SK-N-SH (cell line): ENCODE results near the gene MSL3B.

Experiments used
- CTCF ChIA-PET: fragments of 300-600, 350-600 bp; formaldehyde crosslinking; extraction: SDS; loops from one replicate; lab custom pipeline; 2021; lab: Yijun Ruan, JAX
- POLR2A ChIA-PET: fragments of 350-600 bp; sonication (Branson Sonifier 250); formaldehyde crosslinking; extraction: SDS; loops from one replicate; lab custom pipeline; 2020; ENCODE audit warnings: antibody characterized with exemption, inconsistent platforms; lab: Yijun Ruan, JAX
- DNase-seq: peaks from one replicate; pipeline ENCODE4 v3.0.0; 2012
- H2AFZ ChIP-seq: fragments of 200-600 bp; sonication (generic); 2 replicates; pipeline ENCODE4 v1.8.1; 2016; ENCODE audit warnings: antibody characterized with exemption, mild to moderate bottlenecking, low read depth
- H3F3A ChIP-seq: fragments of 200-600 bp; sonication (generic); replicated peaks from 2 replicates; pipeline ENCODE3; 2016; ENCODE audit warnings: antibody characterized with exemption, mild to moderate bottlenecking; ENCODE audit not compliant: insufficient read depth
- H3K27ac ChIP-seq, 2 experiments: fragments of 200-500 bp in 1 of 2; fragments of 200-600 bp in 1 of 2; sonication (Bioruptor generic) in 1 of 2; sonication (generic), shearing (Covaris generic) in 1 of 2; 2 replicates each; pipeline versions ENCODE4 v1.5.1 to v1.6.1; 2014 to 2016; ENCODE audit warnings: low read depth in 2 of 2, inconsistent platforms in 1 of 2, low read length in 1 of 2, mild to moderate bottlenecking in 1 of 2, mixed read lengths in 1 of 2
- H3K27me3 ChIP-seq: fragments of 200-600 bp; sonication (generic), shearing (Covaris generic); 2 replicates; pipeline ENCODE4 v1.6.1; 2016; ENCODE audit warnings: mixed run types; ENCODE audit not compliant: insufficient read depth
- H3K36me3 ChIP-seq, 2 experiments: fragments of 200-500 bp in 1 of 2; fragments of 200-600 bp in 1 of 2; sonication (Bioruptor generic) in 1 of 2; sonication (generic) in 1 of 2; replicated peaks in 1 of 2; 2 replicates each; pipeline versions ENCODE3 to v1.5.1; 2014 to 2016; ENCODE audit warnings: low read length in 1 of 2, mild to moderate bottlenecking in 1 of 2; ENCODE audit not compliant: insufficient read depth in 2 of 2, control insufficient read depth in 1 of 2
- H3K4me1 ChIP-seq, 2 experiments: fragments of 200-500 bp in 1 of 2; fragments of 200-600 bp in 1 of 2; sonication (Bioruptor generic) in 1 of 2; sonication (generic), shearing (Covaris generic) in 1 of 2; 2 replicates each; pipeline versions ENCODE4 v1.5.1 to v1.6.1; 2014 to 2016; ENCODE audit warnings: low read depth in 1 of 2, low read length in 1 of 2, mixed run types in 1 of 2; ENCODE audit not compliant: insufficient read depth in 2 of 2, control insufficient read depth in 1 of 2
- H3K4me2 ChIP-seq: fragments of 200-600 bp; sonication (generic), shearing (Covaris generic); 2 replicates; pipeline ENCODE4 v1.6.1; 2017; ENCODE audit warnings: mixed run types
- H3K4me3 ChIP-seq, 2 experiments: fragments of 200-500 bp in 1 of 2; fragments of 200-600 bp in 1 of 2; sonication (Bioruptor generic) in 1 of 2; sonication (generic), shearing (Covaris generic) in 1 of 2; 2 replicates each; pipeline versions ENCODE4 v1.5.1 to v1.8.1; 2014 to 2016; ENCODE audit warnings: low read depth in 2 of 2, inconsistent platforms in 1 of 2, low read length in 1 of 2, mild to moderate bottlenecking in 1 of 2, mixed read lengths in 1 of 2, moderate library complexity in 1 of 2
- H3K79me2 ChIP-seq: fragments of 200-600 bp; sonication (generic); 2 replicates; pipeline ENCODE4 v1.8.1; 2017; ENCODE audit warnings: mild to moderate bottlenecking; ENCODE audit not compliant: insufficient read depth
- H3K9ac ChIP-seq: fragments of 200-600 bp; sonication (generic); 2 replicates; pipeline ENCODE4 v1.6.1; 2017; ENCODE audit warnings: mixed run types
- H3K9me2 ChIP-seq: fragments of 200-600 bp; sonication (generic); 2 replicates; pipeline ENCODE4 v1.6.1; 2017; ENCODE audit warnings: mixed run types
- H3K9me3 ChIP-seq: fragments of 200-600 bp; sonication (generic); 2 replicates; pipeline ENCODE4 v1.6.1; 2017; ENCODE audit warnings: mixed run types, mild to moderate bottlenecking, moderate library complexity
- H4K20me1 ChIP-seq: fragments of 200-600 bp; sonication (generic); 2 replicates; pipeline ENCODE4 v1.6.1; 2017; ENCODE audit warnings: mild to moderate bottlenecking, mixed run types; ENCODE audit not compliant: insufficient read depth
- CHD2 ChIP-seq: fragments of 150-350 bp; IDR thresholded peaks from 2 replicates; pipeline ENCODE4 v1.6.1; 2018; ENCODE audit warnings: low read length; ENCODE audit not compliant: partially characterized antibody
- ELF1 ChIP-seq: IDR thresholded peaks from 2 replicates; pipeline ENCODE4 v1.4.0; 2012
- EP300 ChIP-seq, 2 experiments: IDR thresholded peaks; 2 replicates each; pipeline versions ENCODE4 v1.4.0 to v1.6.1; 2012; ENCODE audit warnings: borderline replicate concordance in 1 of 2, low read depth in 1 of 2, low read length in 1 of 2
- EZH2phosphoT487 ChIP-seq: fragments of 200-600 bp; sonication (generic); IDR thresholded peaks from 2 replicates; pipeline ENCODE4 v1.6.1; 2017; ENCODE audit warnings: low read depth, mixed run types, mild to moderate bottlenecking, antibody characterized with exemption, moderate library complexity, borderline replicate concordance
- GABPA ChIP-seq: IDR thresholded peaks from 2 replicates; pipeline ENCODE4 v1.4.0; 2012; ENCODE audit warnings: low read depth, mild to moderate bottlenecking
- MEF2A ChIP-seq: IDR thresholded peaks from 2 replicates; pipeline ENCODE4 v1.4.0; 2012; ENCODE audit warnings: low read depth, borderline replicate concordance
- MXI1 ChIP-seq: IDR thresholded peaks from 2 replicates; pipeline ENCODE4 v1.6.1; 2012; ENCODE audit warnings: mild to moderate bottlenecking, low read depth, low read length, improper control_type of control experiment
- NRF1 ChIP-seq: IDR thresholded peaks from 2 replicates; pipeline ENCODE4 v1.6.1; 2012; ENCODE audit warnings: low read depth, mild to moderate bottlenecking, low read length
- POLR2AphosphoS5 ChIP-seq: IDR thresholded peaks from 2 replicates; pipeline ENCODE4 v1.6.1; 2012; ENCODE audit warnings: low read depth, low read length
- RAD21 ChIP-seq: IDR thresholded peaks from 2 replicates; pipeline ENCODE4 v1.6.1; 2012; ENCODE audit warnings: mild to moderate bottlenecking, low read length
- RCOR1 ChIP-seq: fragments of 150-350 bp; IDR thresholded peaks from 2 replicates; pipeline ENCODE4 v1.6.1; 2017; ENCODE audit warnings: antibody characterized with exemption, low read length
- SMC3 ChIP-seq: IDR thresholded peaks from 2 replicates; pipeline ENCODE4 v1.6.1; 2012; ENCODE audit warnings: low read depth, low read length, improper control_type of control experiment
- TAF1 ChIP-seq: IDR thresholded peaks from 2 replicates; pipeline ENCODE4 v1.6.1; 2012; ENCODE audit warnings: low read depth, mild to moderate bottlenecking, low read length, moderate library complexity, borderline replicate concordance
- TCF12 ChIP-seq: IDR thresholded peaks from 2 replicates; pipeline ENCODE4 v1.4.0; 2012
- USF2 ChIP-seq: fragments of 150-350 bp; IDR thresholded peaks from 2 replicates; pipeline ENCODE4 v1.6.1; 2017; ENCODE audit warnings: antibody characterized with exemption, low read length, low read depth, borderline replicate concordance
- YY1 ChIP-seq: IDR thresholded peaks from 2 replicates; pipeline ENCODE4 v1.4.0; 2012; ENCODE audit warnings: low read depth, mild to moderate bottlenecking
- WGBS: methylation state at CpG from one replicate; pipeline ENCODE4 v1.1.6; 2017; ENCODE audit warnings: low lambda C conversion rate; 5-methylcytosine and 5-hydroxymethylcytosine counted together
- TF ChIP-seq, protein P1 (sequence below): IDR thresholded peaks from 2 replicates; pipeline ENCODE4 v1.6.1; 2012; ENCODE audit warnings: mild to moderate bottlenecking, low read depth, low read length, moderate library complexity
- TF ChIP-seq, protein P2 (sequence below): fragments of 200-600 bp; sonication (generic); IDR thresholded peaks from 2 replicates; pipeline ENCODE4 v1.6.1; 2017; ENCODE audit warnings: antibody characterized with exemption, mild to moderate bottlenecking, moderate library complexity

MSL3B gene

GRCh38 chr2:233867993-233868532 lies at the start of gene MSL3B:
Gene MSL3B (minus strand): TSS chr2:233868386.
- Histone ChIP-seq H3K9me3 (peaks cover 13% of the 10 kb centered on the region; the same call in 1 of the 2 replicates), H3K27ac (no peak within 1 kb of the TSS), H3K4me2 (peak within 1 kb of the TSS; percentile 26; the same call in 1 of the 2 replicates), H3K9ac (no peak within 1 kb of the TSS), H4K20me1 (no peaks in the 10 kb centered on the region), H3K9me2 (0 out of 2 replicates have a peak, but pooled peaks cover 3% of the 10 kb centered on the region), H3K4me3 (peak within 1 kb of the TSS; percentile 47 to 59), H3F3A (no peaks in the 10 kb centered on the region), H3K27me3 (no peaks in the 10 kb centered on the region), H2AFZ (peak within 1 kb of the TSS; percentile 90), H3K36me3 (no peaks in the 10 kb centered on the region), H3K4me1 (no peaks in the 10 kb centered on the region; a peak in 1 of 4 replicates), H3K79me2 (no peaks in the 10 kb centered on the region)
- WGBS: 32% methylated on average over 35 of the region's 50 CpGs
- ChIA-PET POLR2A (no interaction called here), CTCF (no interaction called here)
- TF ChIP-seq RCOR1: no peak
- TF ChIP-seq NRF1: peak; percentile 14; the same call in 1 of the 2 replicates
- DNase-seq: peak; percentile 77

GRCh38 chr2:233917116-233917515 lies 48.9 kb upstream of the MSL3B start, which contains the start of gene TRPM8:
Gene TRPM8 (plus strand): TSS chr2:233917373. CDS start chr2:233926538, 9,165 bp downstream.
- H3F3A ChIP-seq: no peaks in the 10 kb centered on the region
- no peaks in the 10 kb centered on the region for H4K20me1 ChIP-seq
- H3K4me3 ChIP-seq: no peak within 1 kb of the TSS
- no peak within 1 kb of the TSS for H3K4me2 ChIP-seq
- H3K79me2 ChIP-seq: no peaks in the 10 kb centered on the region
- no peak for TF ChIP-seq MXI1
- TF ChIP-seq GABPA: no peak
- no peak for TF ChIP-seq SMC3
- no peak for TF ChIP-seq POLR2AphosphoS5
- TF ChIP-seq EP300 (IDR thresholded peaks at IDR 0.05; ENCODE audit: borderline replicate concordance in 1 of 2, low read depth in 1 of 2, low read length in 1 of 2): no peak
- no peak for TF ChIP-seq TAF1
- no peak for TF ChIP-seq EZH2phosphoT487
- TF ChIP-seq, protein P1, sequence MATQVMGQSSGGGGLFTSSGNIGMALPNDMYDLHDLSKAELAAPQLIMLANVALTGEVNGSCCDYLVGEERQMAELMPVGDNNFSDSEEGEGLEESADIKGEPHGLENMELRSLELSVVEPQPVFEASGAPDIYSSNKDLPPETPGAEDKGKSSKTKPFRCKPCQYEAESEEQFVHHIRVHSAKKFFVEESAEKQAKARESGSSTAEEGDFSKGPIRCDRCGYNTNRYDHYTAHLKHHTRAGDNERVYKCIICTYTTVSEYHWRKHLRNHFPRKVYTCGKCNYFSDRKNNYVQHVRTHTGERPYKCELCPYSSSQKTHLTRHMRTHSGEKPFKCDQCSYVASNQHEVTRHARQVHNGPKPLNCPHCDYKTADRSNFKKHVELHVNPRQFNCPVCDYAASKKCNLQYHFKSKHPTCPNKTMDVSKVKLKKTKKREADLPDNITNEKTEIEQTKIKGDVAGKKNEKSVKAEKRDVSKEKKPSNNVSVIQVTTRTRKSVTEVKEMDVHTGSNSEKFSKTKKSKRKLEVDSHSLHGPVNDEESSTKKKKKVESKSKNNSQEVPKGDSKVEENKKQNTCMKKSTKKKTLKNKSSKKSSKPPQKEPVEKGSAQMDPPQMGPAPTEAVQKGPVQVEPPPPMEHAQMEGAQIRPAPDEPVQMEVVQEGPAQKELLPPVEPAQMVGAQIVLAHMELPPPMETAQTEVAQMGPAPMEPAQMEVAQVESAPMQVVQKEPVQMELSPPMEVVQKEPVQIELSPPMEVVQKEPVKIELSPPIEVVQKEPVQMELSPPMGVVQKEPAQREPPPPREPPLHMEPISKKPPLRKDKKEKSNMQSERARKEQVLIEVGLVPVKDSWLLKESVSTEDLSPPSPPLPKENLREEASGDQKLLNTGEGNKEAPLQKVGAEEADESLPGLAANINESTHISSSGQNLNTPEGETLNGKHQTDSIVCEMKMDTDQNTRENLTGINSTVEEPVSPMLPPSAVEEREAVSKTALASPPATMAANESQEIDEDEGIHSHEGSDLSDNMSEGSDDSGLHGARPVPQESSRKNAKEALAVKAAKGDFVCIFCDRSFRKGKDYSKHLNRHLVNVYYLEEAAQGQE: no peak
- TF ChIP-seq MEF2A: no peak
- TF ChIP-seq RAD21: no peak
- TF ChIP-seq CHD2: no peak
- TF ChIP-seq YY1: no peak
- TF ChIP-seq ELF1: no peak
- TF ChIP-seq USF2: no peak
- TF ChIP-seq, protein P2, sequence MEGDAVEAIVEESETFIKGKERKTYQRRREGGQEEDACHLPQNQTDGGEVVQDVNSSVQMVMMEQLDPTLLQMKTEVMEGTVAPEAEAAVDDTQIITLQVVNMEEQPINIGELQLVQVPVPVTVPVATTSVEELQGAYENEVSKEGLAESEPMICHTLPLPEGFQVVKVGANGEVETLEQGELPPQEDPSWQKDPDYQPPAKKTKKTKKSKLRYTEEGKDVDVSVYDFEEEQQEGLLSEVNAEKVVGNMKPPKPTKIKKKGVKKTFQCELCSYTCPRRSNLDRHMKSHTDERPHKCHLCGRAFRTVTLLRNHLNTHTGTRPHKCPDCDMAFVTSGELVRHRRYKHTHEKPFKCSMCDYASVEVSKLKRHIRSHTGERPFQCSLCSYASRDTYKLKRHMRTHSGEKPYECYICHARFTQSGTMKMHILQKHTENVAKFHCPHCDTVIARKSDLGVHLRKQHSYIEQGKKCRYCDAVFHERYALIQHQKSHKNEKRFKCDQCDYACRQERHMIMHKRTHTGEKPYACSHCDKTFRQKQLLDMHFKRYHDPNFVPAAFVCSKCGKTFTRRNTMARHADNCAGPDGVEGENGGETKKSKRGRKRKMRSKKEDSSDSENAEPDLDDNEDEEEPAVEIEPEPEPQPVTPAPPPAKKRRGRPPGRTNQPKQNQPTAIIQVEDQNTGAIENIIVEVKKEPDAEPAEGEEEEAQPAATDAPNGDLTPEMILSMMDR: no peak
- no peak for TF ChIP-seq TCF12
- H3K27me3 ChIP-seq: peaks cover 4% of the 10 kb centered on the region; the same call in 1 of the 2 replicates
- no peak within 1 kb of the TSS for H3K27ac ChIP-seq
- WGBS: 55% methylated on average over 5 of the region's 5 CpGs
- no peak within 1 kb of the TSS for H3K9ac ChIP-seq
- DNase-seq: no peak
- H2AFZ ChIP-seq: no peak within 1 kb of the TSS
- peaks cover 0 to 3% of the 10 kb centered on the region in 2 experiments; a peak in 1 of 4 replicates for H3K4me1 ChIP-seq
- H3K9me2 ChIP-seq: no peaks in the 10 kb centered on the region
- H3K36me3 ChIP-seq: no peaks in the 10 kb centered on the region
- no peaks in the 10 kb centered on the region for H3K9me3 ChIP-seq
- ChIA-PET POLR2A (no interaction called here), CTCF (interaction anchor here (0.6 to 3.1 kb wide), 6 partner anchors 11 to 469 kb away, joined by 3 to 16 read pairs (median 3); no protein-coding TSS in a partner anchor)
